Heart left ventricle (tissue), 16 donors: ENCODE measurements around the gene EXD3. TPM values are rescaled to one million over a fixed set of nuclear protein-coding genes. Genes with fewer than 3 reads are reported as not detected.

ENCODE experiments used
- ATAC-seq, 4 donors: fragments of 200-7000 bp; cut with Tn5 transposase; one replicate each; pipeline ENCODE4 v1.9.1; 2020 to 2022; ENCODE audit warnings: moderate library complexity in 4 of 4, mild to moderate bottlenecking in 3 of 4, moderate number of reproducible peaks in 1 of 4
- DNase-seq, 5 donors: peaks; one replicate each; pipeline ENCODE4 v3.0.0-alpha.2; 2020
- H3K27ac ChIP-seq, 12 donors: fragments of 200-600 bp; sonication (generic) in 4 of 12; one replicate each; pipeline versions ENCODE4 v1.5.0 to v1.8.0; 2016 to 2022; ENCODE audit warnings: mild to moderate bottlenecking in 2 of 12
- H3K27me3 ChIP-seq, 9 donors: fragments of 200-600 bp; sonication (generic) in 2 of 9; one replicate each; pipeline versions ENCODE4 v1.5.1 to v1.8.0; 2016 to 2022; ENCODE audit warnings: mild to moderate bottlenecking in 3 of 9
- H3K36me3 ChIP-seq, 9 donors: fragments of 200-600 bp; sonication (generic) in 2 of 9; one replicate each; pipeline versions ENCODE4 v1.5.0 to v1.8.0; 2018 to 2022; ENCODE audit warnings: mild to moderate bottlenecking in 2 of 9
- H3K4me1 ChIP-seq, 12 donors: fragments of 200-600 bp; sonication (generic) in 4 of 12; one replicate each; pipeline versions ENCODE4 v1.5.0 to v1.8.0; 2016 to 2022; ENCODE audit warnings: mild to moderate bottlenecking in 3 of 12
- H3K4me3 ChIP-seq, 12 donors: fragments of 200-600 bp; sonication (generic) in 4 of 12; one replicate each; pipeline versions ENCODE4 v1.5.0 to v1.8.0; 2017 to 2022; ENCODE audit warnings: mild to moderate bottlenecking in 9 of 12, moderate library complexity in 4 of 12
- H3K9me3 ChIP-seq, 12 donors: fragments of 200-600 bp; sonication (generic) in 4 of 12; one replicate each; pipeline versions ENCODE4 v1.5.0 to v1.8.0; 2016 to 2022; ENCODE audit warnings: mild to moderate bottlenecking in 1 of 12
- POLR2A ChIP-seq, 2 donors: fragments of 450-650 bp; IDR thresholded peaks; one replicate each; pipeline ENCODE4 v1.6.1; 2017; ENCODE audit warnings: antibody characterized with exemption in 2 of 2, mild to moderate bottlenecking in 2 of 2, moderate library complexity in 2 of 2
- WGBS, 4 donors: extraction: QIAGEN DNeasy Blood & Tissue Kit in 2 of 4; methylation state at CpG; one replicate each; pipeline versions ENCODE4 v1.1.5 to v1.1.7; 2013 to 2018; 5-methylcytosine and 5-hydroxymethylcytosine counted together
- intact Hi-C, 10 donors: fragments of 100-400 bp; cut with DNase I; formaldehyde crosslinking; loops; one replicate each; pipeline versions ENCODE4 v1.11.1 to v1.14.2; 2022
- polyA plus RNA-seq, 2 donors: library from polyadenylated mRNA; stranded (reverse); fragments of 200-250 nt; gene quantifications; one replicate each; pipeline ENCODE4 v1.2.3, GENCODE V29; 2013
- total RNA-seq, 9 donors: library from RNA; depleted of rRNA in 2 of 9; stranded (reverse); fragments of >200 nt in 2 of 9; fragmentation: NEBNext Ultra II Directional in 3 of 9; extraction: Animal tissue kit (Norgen Biotek cat#: 25700) in 3 of 9; gene quantifications; one replicate each; pipeline versions ENCODE4 v1.1.0 to v1.2.4, GENCODE V29; 2016 to 2023
- TF ChIP-seq, protein P1 (sequence below), 12 donors: fragments of 200-600 bp; sonication (generic) in 4 of 12; IDR thresholded peaks; one replicate each; pipeline versions ENCODE4 v1.5.0 to v1.8.0; 2018 to 2022; ENCODE audit warnings: antibody characterized with exemption in 12 of 12, mild to moderate bottlenecking in 5 of 12
- donor health status: ischemic (EF 13 %, LVEDD 7.1; RV severe dilation, severe dysfunction).
- donor health status: healthy with polysubstance abuse.
- donor health status: DM: no; HTN: yes; CAD: no.
- donor health status: DM: no; HTN: no; CAD: no.
- donor health status: ischemic (EF 25% LVEDD 6.9; RV normal size, moderate dysfunction).
- donor health status: ischemic (EF 25% LVEDD 5.7; RV mildly dilated, moderate dysfunction).
- donor health status: healthy.
- donor health status: DM: yes; HTN: yes; CAD: no.
- donor health status: ischemic (EF 35%, LVEDD 5.7; RV mildly dilated, moderate dysfunction).
- donor health status: nonischemic (EF 11% LVEDD 7.7; RV severe dilation, severe dysfunction).
- donor health status: DM: yes; HTN: yes; CAD: no.
- donor health status: PGD.
- donor health status: ischemic (EF 29% LVEDD 5.4; RV normal size, mild dysfunction).
- donor health status: nonischemic (EF 23%, LVEDD 6.1; RV moderate dilation, normal function).

EXD3 gene
- total and polyA plus RNA-seq, 11 donors, result 4.1 to 15.2 (median 8.6) TPM

- TF ChIP-seq, protein P1, sequence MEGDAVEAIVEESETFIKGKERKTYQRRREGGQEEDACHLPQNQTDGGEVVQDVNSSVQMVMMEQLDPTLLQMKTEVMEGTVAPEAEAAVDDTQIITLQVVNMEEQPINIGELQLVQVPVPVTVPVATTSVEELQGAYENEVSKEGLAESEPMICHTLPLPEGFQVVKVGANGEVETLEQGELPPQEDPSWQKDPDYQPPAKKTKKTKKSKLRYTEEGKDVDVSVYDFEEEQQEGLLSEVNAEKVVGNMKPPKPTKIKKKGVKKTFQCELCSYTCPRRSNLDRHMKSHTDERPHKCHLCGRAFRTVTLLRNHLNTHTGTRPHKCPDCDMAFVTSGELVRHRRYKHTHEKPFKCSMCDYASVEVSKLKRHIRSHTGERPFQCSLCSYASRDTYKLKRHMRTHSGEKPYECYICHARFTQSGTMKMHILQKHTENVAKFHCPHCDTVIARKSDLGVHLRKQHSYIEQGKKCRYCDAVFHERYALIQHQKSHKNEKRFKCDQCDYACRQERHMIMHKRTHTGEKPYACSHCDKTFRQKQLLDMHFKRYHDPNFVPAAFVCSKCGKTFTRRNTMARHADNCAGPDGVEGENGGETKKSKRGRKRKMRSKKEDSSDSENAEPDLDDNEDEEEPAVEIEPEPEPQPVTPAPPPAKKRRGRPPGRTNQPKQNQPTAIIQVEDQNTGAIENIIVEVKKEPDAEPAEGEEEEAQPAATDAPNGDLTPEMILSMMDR (IDR thresholded peaks at IDR 0.05), result no peak
- no peak for TF ChIP-seq POLR2A (IDR thresholded peaks at IDR 0.05)
- WGBS, 4 donors, result 89 to 96% (median 95%) methylated on average over 12 of the region's 12 CpGs
- intact Hi-C loops, result no loop called here
These were observed 46.6 kb downstream of the EXD3 start for GRCh38 chr9:137376386-137376785.

DNA sequence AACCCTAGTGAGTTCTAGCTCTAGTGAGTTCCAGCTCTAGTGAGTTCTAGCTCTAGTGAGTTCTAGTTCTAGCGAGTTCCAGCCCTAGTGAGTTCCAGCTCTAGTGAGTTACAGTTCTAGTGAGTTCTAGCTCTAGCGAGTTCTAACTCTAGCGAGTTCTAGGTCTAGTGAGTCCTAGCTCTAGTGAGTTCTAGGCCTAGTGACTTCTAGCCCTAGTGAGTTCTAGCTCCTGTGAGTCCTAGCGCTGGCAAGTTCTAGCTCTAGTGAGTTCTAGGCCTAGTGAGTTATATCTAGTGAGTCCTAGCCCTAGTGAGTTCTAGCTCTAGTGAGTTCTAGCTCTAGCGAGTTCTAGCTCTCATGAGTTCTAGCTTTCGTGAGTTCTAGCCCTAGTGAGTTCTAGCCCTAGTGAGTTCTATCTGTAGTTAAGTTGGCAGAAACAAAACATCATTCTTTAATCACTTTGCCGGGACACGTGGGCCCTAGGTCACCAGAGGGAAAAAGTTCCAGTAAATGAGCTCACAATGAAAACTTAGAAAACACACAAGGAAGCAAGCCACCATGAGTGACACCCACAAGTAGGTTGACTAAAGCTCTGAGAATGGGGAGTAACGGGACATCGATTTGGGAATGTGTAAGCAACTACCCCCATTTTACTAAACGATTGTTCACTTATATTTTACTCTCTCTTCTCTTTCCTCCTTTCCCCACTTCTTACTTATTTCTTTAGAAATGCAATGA lies 47.5 kb downstream of the EXD3 start:
- WGBS, 4 donors, result 93 to 99% (median 97%) methylated on average over 11 of the region's 11 CpGs

More at GRCh38 chr9:137376386-137376785, 46.6 kb downstream of the EXD3 start:
- no peaks in the 10 kb centered on the region for H3K27me3 ChIP-seq
- no peak for ATAC-seq
- H3K4me3 ChIP-seq, result no peak overlapping the region
- DNase-seq, result peak in 3 of 5 donors; percentile 0 to 7 (median 2)
- H3K36me3 ChIP-seq, result peaks cover 0 to 20% (median 0%) of the 10 kb centered on the region in 9 donors
- H3K4me1 ChIP-seq, result no peaks in the 10 kb centered on the region
- peaks cover 0 to 7% (median 0%) of the 10 kb centered on the region in 12 donors for H3K9me3 ChIP-seq
- H3K27ac ChIP-seq, result no peak overlapping the region

GRCh38 chr9:137374131-137374845 lies 48.7 kb downstream of the EXD3 start:
- Histone ChIP-seq H3K4me1 (no peaks in the 10 kb centered on the region), H3K36me3 (peaks cover 0 to 20% (median 0%) of the 10 kb centered on the region in 9 donors), H3K9me3 (peaks cover 0 to 7% (median 0%) of the 10 kb centered on the region in 12 donors), H3K4me3 (no peak overlapping the region), H3K27ac (no peak overlapping the region), H3K27me3 (no peaks in the 10 kb centered on the region)
- intact Hi-C loops, result no loop called here
- 94 to 96% (median 95%) methylated on average over 26 to 37 of the region's 37 CpGs for WGBS, 4 donors
- TF ChIP-seq, protein P1 (IDR thresholded peaks at IDR 0.05), result no peak
- TF ChIP-seq POLR2A (IDR thresholded peaks at IDR 0.05), result no peak
- DNase-seq (peak in 4 of 5 donors; percentile 10 to 55 (median 14)), ATAC-seq (peak in 1 of 4 donors; percentile 4)

More for the DNA sequence above, 47.5 kb downstream of the EXD3 start:
- Histone ChIP-seq H3K36me3 (peaks cover 0 to 20% (median 0%) of the 10 kb centered on the region in 9 donors), H3K4me3 (no peak overlapping the region), H3K4me1 (no peaks in the 10 kb centered on the region), H3K9me3 (peaks cover 0 to 7% (median 0%) of the 10 kb centered on the region in 12 donors), H3K27me3 (no peaks in the 10 kb centered on the region), H3K27ac (no peak overlapping the region)
- ATAC-seq (no peak), DNase-seq (peak in 1 of 5 donors; percentile 2)
- TF ChIP-seq, protein P1 (IDR thresholded peaks at IDR 0.05), result no peak
- no peak for TF ChIP-seq POLR2A (IDR thresholded peaks at IDR 0.05)
- intact Hi-C loops, result no loop called here

DNA sequence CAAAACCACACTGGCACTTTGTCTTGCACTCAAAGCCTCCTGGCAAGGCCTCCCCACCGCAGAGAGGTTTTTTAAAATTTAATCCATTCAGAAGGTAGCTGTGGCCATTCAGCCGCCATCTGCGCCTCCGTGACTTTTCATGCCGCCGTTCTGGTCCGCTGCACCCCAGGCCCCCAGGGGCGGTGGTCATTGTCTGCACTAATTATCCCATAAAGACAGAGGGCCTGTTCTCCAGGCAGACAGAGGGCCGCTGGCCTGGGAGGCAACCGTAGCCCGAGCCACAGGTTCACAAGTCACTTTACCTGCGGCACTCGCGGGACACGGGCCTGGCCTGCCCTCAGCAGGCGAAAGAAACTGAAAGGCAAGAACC lies 49.4 kb downstream of the EXD3 start:
- intact Hi-C loops, result no loop called here
- no peaks in the 10 kb centered on the region for H3K27me3 ChIP-seq
- 94 to 99% (median 97%) methylated on average over 15 to 16 of the region's 16 CpGs for WGBS, 4 donors
- no peak overlapping the region for H3K4me3 ChIP-seq
- peaks cover 0 to 7% (median 0%) of the 10 kb centered on the region in 12 donors for H3K9me3 ChIP-seq
- peaks cover 0 to 20% (median 0%) of the 10 kb centered on the region in 9 donors for H3K36me3 ChIP-seq
- H3K27ac ChIP-seq, result no peak overlapping the region
- TF ChIP-seq, protein P1 (IDR thresholded peaks at IDR 0.05), result no peak
- TF ChIP-seq POLR2A (IDR thresholded peaks at IDR 0.05), result no peak
- ATAC-seq (no peak), DNase-seq (peak in 2 of 5 donors; percentile 5 to 9)
- H3K4me1 ChIP-seq, result peaks cover 0 to 4% (median 0%) of the 10 kb centered on the region in 12 donors
